Adrenal gland (tissue), 12 donors: Measurements from ENCODE around the gene UTF1. TPM values are rescaled to one million over a fixed set of nuclear protein-coding genes. Genes with fewer than 3 reads are reported as not detected.
"Not testable (repeated sequence)": the region's sequence is repeated elsewhere in the genome, so short reads cannot be mapped to it uniquely, and the experiment has no call there.

ENCODE experiments used
- DNase-seq, 7 donors: peaks; one replicate each; pipeline ENCODE4 v3.0.0-alpha.2; 2019 to 2020
- H3K27ac ChIP-seq, 5 donors: fragments of 200-600 bp; sonication (generic) in 4 of 5; 1 replicate in 3 of 5; 2 replicates in 2 of 5; pipeline versions ENCODE4 v1.5.1 to v1.8.0; 2016 to 2020; ENCODE audit warnings: mild to moderate bottlenecking in 1 of 5
- H3K27me3 ChIP-seq: fragments of 200-600 bp; 2 replicates; pipeline ENCODE4 v1.8.0; 2021
- H3K36me3 ChIP-seq, 2 donors: fragments of 200-600 bp; replicated peaks in 1 of 2; 1 replicate in 1 of 2; 2 replicates in 1 of 2; pipeline versions ENCODE4 v1.5.1 to v1.8.0; 2018 to 2022
- H3K4me1 ChIP-seq, 2 donors: fragments of 200-600 bp; replicated peaks in 1 of 2; 1 replicate in 1 of 2; 2 replicates in 1 of 2; pipeline versions ENCODE4 v1.5.1 to v1.8.0; 2018 to 2021
- H3K4me3 ChIP-seq, 4 donors: fragments of 200-600 bp; sonication (generic) in 3 of 4; one replicate each; pipeline ENCODE4 v1.5.1; 2016 to 2018
- H3K9me3 ChIP-seq, 3 donors: fragments of 200-600 bp; sonication (generic) in 1 of 3; replicated peaks in 1 of 3; 1 replicate in 2 of 3; 2 replicates in 1 of 3; pipeline versions ENCODE4 v1.5.1 to v1.8.0; 2016 to 2021
- POLR2A ChIP-seq, 2 donors: fragments of 450-650 bp; IDR thresholded peaks; one replicate each; pipeline ENCODE4 v1.6.1; 2017; ENCODE audit warnings: antibody characterized with exemption in 2 of 2, mild to moderate bottlenecking in 2 of 2, moderate library complexity in 1 of 2
- WGBS, 4 donors: extraction: QIAGEN DNeasy Blood & Tissue Kit in 2 of 4; methylation state at CpG; one replicate each; pipeline versions ENCODE4 v1.1.5 to v1.1.7; 2013 to 2017; 5-methylcytosine and 5-hydroxymethylcytosine counted together
- intact Hi-C, 2 donors: fragments of 100-400 bp; cut with DNase I; formaldehyde crosslinking; loops; one replicate each; pipeline versions ENCODE4 v1.14.1 to v1.15.0; 2022 to 2023
- polyA plus RNA-seq, 3 donors: library from polyadenylated mRNA; stranded (reverse); fragments of 200-250 nt in 2 of 3; fragments of 350-450 nt in 1 of 3; fragmentation: Illumina TruSeq in 1 of 3; extraction: RNeasy Lipid Tissue Mini Kit (QIAGEN cat#74804) in 1 of 3; gene quantifications; one replicate each; pipeline ENCODE4 v1.2.3, GENCODE V29; 2013 to 2014
- total RNA-seq, 9 donors: library from RNA; depleted of rRNA in 4 of 9; stranded (reverse); fragments of >200 nt in 4 of 9; fragments of 120-200 nt in 1 of 9; fragmentation: NEBNext Ultra II Directional in 1 of 9; extraction: Animal tissue kit (Norgen Biotek cat#: 25700) in 1 of 9; gene quantifications; one replicate each; pipeline versions ENCODE4 v1.1.0 to v1.2.4, GENCODE V29; 2013 to 2023
- TF ChIP-seq, protein P1 (sequence below), 6 experiments: fragments of 450-650 bp in 4 of 6; fragments of 200-600 bp in 2 of 6; sonication (generic) in 1 of 6; IDR thresholded peaks; 1 replicate in 5 of 6; 2 replicates in 1 of 6; pipeline versions ENCODE4 v1.5.1 to v1.8.0; 2016 to 2021; ENCODE audit warnings: antibody characterized with exemption in 6 of 6, mild to moderate bottlenecking in 2 of 6, moderate library complexity in 1 of 6
- donor health status: healthy with polysubstance abuse.
- donor health status: Bipolar disorder and iron deficiency.
- donor health status: DM: yes; HTN: yes; CAD: no.
- donor health status: DM: no; HTN: no; CAD: no.
- donor health status: DM: no; HTN: no; CAD: no.
- donor health status: DM: yes; HTN: yes; CAD: no.

Gene UTF1
- total and polyA plus RNA-seq, 12 donors: 0.19 to 0.24 TPM; not detected in 10

DNA sequence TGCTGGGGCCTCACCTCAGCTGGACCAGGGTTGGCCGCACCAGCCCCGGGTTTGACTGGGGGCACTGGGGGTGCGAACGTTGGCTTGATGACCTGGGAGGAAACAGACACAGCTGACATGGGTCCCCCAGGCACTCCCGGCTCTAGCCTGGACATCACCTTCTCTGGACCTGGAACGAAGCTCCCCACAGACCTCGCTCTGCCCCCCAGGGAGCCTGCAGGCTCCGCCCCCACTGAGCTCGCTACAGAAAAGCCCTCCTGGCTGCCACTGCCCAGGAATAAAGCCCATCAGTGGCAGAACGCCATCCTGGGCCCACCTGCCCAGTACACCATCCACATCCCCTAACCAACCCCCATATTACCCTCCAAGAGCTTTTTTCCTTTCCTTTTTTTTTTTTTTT is 33.7 kb downstream of the UTF1 start:
- no peaks in the 10 kb centered on the region for H3K27me3 ChIP-seq
- 84 to 90% (median 86%) methylated on average over 9 to 10 of the region's 10 CpGs for WGBS, 4 donors
- H3K4me1 ChIP-seq: peaks cover 8 to 26% of the 10 kb centered on the region in 2 donors
- H3K27ac ChIP-seq: no peak overlapping the region
- no peak for DNase-seq
- H3K4me3 ChIP-seq: no peak overlapping the region
- H3K36me3 ChIP-seq: no peaks in the 10 kb centered on the region
- TF ChIP-seq, protein P1, sequence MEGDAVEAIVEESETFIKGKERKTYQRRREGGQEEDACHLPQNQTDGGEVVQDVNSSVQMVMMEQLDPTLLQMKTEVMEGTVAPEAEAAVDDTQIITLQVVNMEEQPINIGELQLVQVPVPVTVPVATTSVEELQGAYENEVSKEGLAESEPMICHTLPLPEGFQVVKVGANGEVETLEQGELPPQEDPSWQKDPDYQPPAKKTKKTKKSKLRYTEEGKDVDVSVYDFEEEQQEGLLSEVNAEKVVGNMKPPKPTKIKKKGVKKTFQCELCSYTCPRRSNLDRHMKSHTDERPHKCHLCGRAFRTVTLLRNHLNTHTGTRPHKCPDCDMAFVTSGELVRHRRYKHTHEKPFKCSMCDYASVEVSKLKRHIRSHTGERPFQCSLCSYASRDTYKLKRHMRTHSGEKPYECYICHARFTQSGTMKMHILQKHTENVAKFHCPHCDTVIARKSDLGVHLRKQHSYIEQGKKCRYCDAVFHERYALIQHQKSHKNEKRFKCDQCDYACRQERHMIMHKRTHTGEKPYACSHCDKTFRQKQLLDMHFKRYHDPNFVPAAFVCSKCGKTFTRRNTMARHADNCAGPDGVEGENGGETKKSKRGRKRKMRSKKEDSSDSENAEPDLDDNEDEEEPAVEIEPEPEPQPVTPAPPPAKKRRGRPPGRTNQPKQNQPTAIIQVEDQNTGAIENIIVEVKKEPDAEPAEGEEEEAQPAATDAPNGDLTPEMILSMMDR (IDR thresholded peaks at IDR 0.05): no peak
- no peak for TF ChIP-seq POLR2A (IDR thresholded peaks at IDR 0.05)
- H3K9me3 ChIP-seq: no peaks in the 10 kb centered on the region
- intact Hi-C loops: no loop called here

DNA sequence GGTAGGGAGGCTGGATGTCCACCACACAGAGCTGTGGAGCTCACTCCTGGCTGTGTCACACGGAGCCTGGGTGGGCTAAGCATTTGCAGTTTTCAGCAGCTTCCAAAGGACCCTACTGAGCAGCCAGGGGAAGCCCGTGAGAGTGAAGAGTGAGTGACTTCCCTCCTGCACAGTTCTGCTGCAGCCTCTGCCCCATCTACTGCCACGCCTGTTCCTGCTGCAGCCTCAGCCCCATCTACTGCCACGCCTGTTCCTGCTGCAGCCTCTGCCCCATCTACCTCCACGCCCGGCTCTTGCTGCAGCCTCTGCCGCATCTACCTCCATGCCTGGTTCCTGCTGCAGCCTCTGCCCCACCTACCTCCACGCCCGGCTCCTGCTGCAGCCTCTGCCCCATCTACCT is 34.4 kb downstream of the UTF1 start:
- intact Hi-C loops: no loop called here
- 65 to 83% (median 71%) methylated on average over 9 of the region's 9 CpGs for WGBS, 4 donors

DNA sequence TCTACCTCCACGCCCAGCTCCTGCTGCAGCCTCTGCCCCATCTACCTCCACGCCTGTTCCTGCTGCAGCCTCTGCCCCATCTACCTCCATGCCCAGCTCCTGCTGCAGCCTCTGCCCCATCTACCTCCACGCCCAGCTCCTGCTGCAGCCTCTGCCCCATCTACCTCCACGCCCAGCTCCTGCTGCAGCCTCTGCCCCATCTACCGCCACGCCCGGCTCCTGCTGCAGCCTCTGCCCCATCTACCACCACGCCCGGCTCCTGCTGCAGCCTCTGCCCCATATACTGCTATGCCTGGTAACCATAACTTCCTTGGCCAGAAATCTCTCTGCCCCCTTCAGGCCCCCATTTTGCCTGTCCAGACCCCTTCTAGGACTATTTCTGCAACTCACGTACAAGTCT is 35.0 kb downstream of the UTF1 start:
- H3K36me3 ChIP-seq, H3K27ac ChIP-seq, DNase-seq, H3K27me3 ChIP-seq, H3K9me3 ChIP-seq, H3K4me3 ChIP-seq, intact Hi-C loops: not testable (repeated sequence)
- peaks cover 0 to 14% of the 10 kb centered on the region in 2 donors for H3K4me1 ChIP-seq
- WGBS, 4 donors: 75 to 88% (median 83%) methylated on average over 8 to 10 of the region's 10 CpGs

More for the DNA sequence above, 34.4 kb downstream of the UTF1 start:
- H3K4me3 ChIP-seq: no peak overlapping the region
- H3K4me1 ChIP-seq: peaks cover 6 to 20% of the 10 kb centered on the region in 2 donors
- no peak for DNase-seq
- no peak for TF ChIP-seq POLR2A (IDR thresholded peaks at IDR 0.05)
- TF ChIP-seq, protein P1 (IDR thresholded peaks at IDR 0.05): no peak
- H3K27ac ChIP-seq: no peak overlapping the region
- H3K36me3 ChIP-seq: no peaks in the 10 kb centered on the region
- H3K27me3 ChIP-seq: no peaks in the 10 kb centered on the region
- no peaks in the 10 kb centered on the region for H3K9me3 ChIP-seq

DNA sequence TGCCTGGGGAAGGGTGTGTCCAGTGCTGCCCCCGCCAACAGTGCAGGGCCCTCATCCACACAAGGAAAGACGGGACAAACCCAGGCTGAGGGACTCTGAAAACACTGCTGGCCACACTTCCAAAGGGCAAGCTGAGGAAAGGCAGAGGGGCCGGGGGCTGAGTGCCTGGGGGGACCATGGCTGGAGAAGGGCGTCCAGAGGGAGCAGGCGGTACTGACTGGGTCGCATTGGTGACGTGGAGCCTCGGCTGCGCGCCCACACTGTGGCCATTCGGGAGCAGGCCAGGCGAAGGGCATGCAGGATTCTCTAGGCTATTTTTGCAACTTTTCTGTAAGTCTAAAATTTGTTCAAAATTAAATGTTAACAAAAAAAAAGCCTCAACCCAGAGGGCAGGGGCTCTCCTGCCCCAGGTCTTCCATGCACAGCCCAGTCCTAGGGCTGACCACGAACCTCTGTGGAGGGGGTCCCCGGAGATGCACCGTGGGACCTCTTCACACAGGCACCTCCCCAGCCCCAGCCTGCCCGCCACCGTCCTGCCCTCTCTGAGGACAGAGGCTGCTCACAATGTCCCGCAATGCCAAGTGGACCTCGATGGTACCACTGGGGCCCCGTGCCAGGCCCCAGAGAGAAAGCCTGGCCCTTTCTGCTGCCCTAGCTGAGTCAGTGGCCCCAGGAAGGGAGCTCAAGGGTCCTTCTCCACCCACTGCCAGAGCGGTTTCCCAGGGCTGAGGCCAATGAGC is 36.2 kb downstream of the UTF1 start:
- H3K27ac ChIP-seq: no peak overlapping the region

More for the DNA sequence above, 36.2 kb downstream of the UTF1 start:
- TF ChIP-seq, protein P1 (IDR thresholded peaks at IDR 0.05): no peak
- Histone ChIP-seq H3K27me3 (no peaks in the 10 kb centered on the region), H3K9me3 (no peaks in the 10 kb centered on the region), H3K36me3 (no peaks in the 10 kb centered on the region), H3K4me1 (peaks cover 0 to 7% of the 10 kb centered on the region in 2 donors), H3K4me3 (no peak overlapping the region)
- DNase-seq: no peak
- intact Hi-C loops: no loop called here
- WGBS, 4 donors: 89 to 96% (median 94%) methylated on average over 16 to 21 of the region's 21 CpGs
